IMR-90 (cell line): ENCODE data around the gene GPC6. TPM values are rescaled to one million over a fixed set of nuclear protein-coding genes. Genes with fewer than 3 reads are reported as not detected.

Experiments
- ATAC-seq: fragments of 200-7000 bp; cut with Tn5 transposase; 2 replicates; pipeline ENCODE4 v1.9.1; 2020; ENCODE audit warnings: low read depth, mild to moderate bottlenecking, moderate library complexity
- BruUV-seq: library from RNA; stranded (reverse); fragments of 400-500 nt; replicated peaks from 2 replicates; lab custom pipeline; 2021; lab: Mats Ljungman, UMichigan
- CTCF ChIA-PET: fragments of 300-600 bp; formaldehyde crosslinking; extraction: SDS; loops from one replicate; lab custom pipeline; 2021; ENCODE audit warnings: antibody characterized with exemption; lab: Yijun Ruan, JAX
- POLR2A ChIA-PET: fragments of 300-600 bp; sonication (Branson Sonifier 250); formaldehyde crosslinking; loops from one replicate; lab custom pipeline; 2022; ENCODE audit warnings: antibody characterized with exemption; ENCODE audit not compliant: unreplicated experiment; lab: Charles Lee
- DNase-seq: peaks from one replicate; pipeline ENCODE4 v3.0.0; 2013
- H2AFZ ChIP-seq: replicated peaks from 2 replicates; pipeline ENCODE3; 2013; ENCODE audit warnings: low read length, mild to moderate bottlenecking; ENCODE audit not compliant: poor library complexity
- H2AK5ac ChIP-seq: 2 replicates; pipeline ENCODE4 v1.6.1; 2013; ENCODE audit warnings: low read depth, low read length, inconsistent platforms
- H2AK9ac ChIP-seq: replicated peaks from 2 replicates; pipeline ENCODE3; 2013; ENCODE audit warnings: mild to moderate bottlenecking, low read depth, low read length, moderate library complexity; ENCODE audit not compliant: poor library complexity
- H2BK120ac ChIP-seq: 2 replicates; pipeline ENCODE4 v1.6.1; 2013; ENCODE audit warnings: low read depth, low read length, inconsistent platforms
- H2BK15ac ChIP-seq: 3 replicates; pipeline ENCODE4 v1.6.1; 2013; ENCODE audit warnings: low read depth, low read length, inconsistent platforms
- H2BK20ac ChIP-seq: 2 replicates; pipeline ENCODE4 v1.6.1; 2013; ENCODE audit warnings: low read depth, mild to moderate bottlenecking, inconsistent platforms, low read length, moderate library complexity
- H2BK5ac ChIP-seq: 2 replicates; pipeline ENCODE4 v1.6.1; 2013; ENCODE audit warnings: mild to moderate bottlenecking, low read depth, low read length, inconsistent platforms; ENCODE audit not compliant: poor library complexity, severe bottlenecking
- H3K14ac ChIP-seq: replicated peaks from 2 replicates; pipeline ENCODE4 v1.6.1; 2013; ENCODE audit warnings: low read depth, low read length, inconsistent platforms
- H3K18ac ChIP-seq: 2 replicates; pipeline ENCODE4 v1.6.1; 2013; ENCODE audit warnings: low read depth, low read length, control low read depth
- H3K23ac ChIP-seq: 2 replicates; pipeline ENCODE4 v1.6.1; 2013; ENCODE audit warnings: low read depth, low read length, inconsistent platforms
- H3K27ac ChIP-seq: 2 replicates; pipeline ENCODE4 v1.5.1; 2013; ENCODE audit warnings: mild to moderate bottlenecking, control low read depth, low read length; ENCODE audit not compliant: insufficient read depth
- H3K27me3 ChIP-seq: 2 replicates; pipeline ENCODE4 v1.6.1; 2013; ENCODE audit warnings: low read length; ENCODE audit not compliant: control insufficient read depth, insufficient read depth
- H3K36me3 ChIP-seq: 2 replicates; pipeline ENCODE4 v1.6.1; 2013; ENCODE audit warnings: low read length, mixed read lengths; ENCODE audit not compliant: control insufficient read depth, insufficient read depth
- H3K4ac ChIP-seq: 2 replicates; pipeline ENCODE4 v1.6.1; 2013; ENCODE audit warnings: low read depth, low read length, inconsistent platforms
- H3K4me1 ChIP-seq: 2 replicates; pipeline ENCODE4 v1.6.1; 2013; ENCODE audit warnings: low read length, mixed read lengths; ENCODE audit not compliant: control insufficient read depth, insufficient read depth
- H3K4me2 ChIP-seq: 2 replicates; pipeline ENCODE4 v1.6.1; 2013; ENCODE audit warnings: low read depth, mild to moderate bottlenecking, control low read depth, low read length, moderate library complexity
- H3K4me3 ChIP-seq: 2 replicates; pipeline ENCODE4 v1.5.1; 2013; ENCODE audit warnings: low read depth, mild to moderate bottlenecking, control low read depth, low read length, moderate library complexity; ENCODE audit not compliant: insufficient read depth
- H3K56ac ChIP-seq: 2 replicates; pipeline ENCODE4 v1.6.1; 2013; ENCODE audit warnings: low read length, inconsistent platforms; ENCODE audit not compliant: insufficient read depth; ENCODE audit errors: extremely low read depth
- H3K79me1 ChIP-seq, 2 experiments: 2 replicates each; pipeline ENCODE4 v1.6.1; 2013; ENCODE audit warnings: low read length in 2 of 2, inconsistent platforms in 1 of 2, low read depth in 1 of 2
- H3K9ac ChIP-seq: 2 replicates; pipeline ENCODE4 v1.6.1; 2013; ENCODE audit warnings: low read depth, low read length, control low read depth
- H3K9me1 ChIP-seq: 2 replicates; pipeline ENCODE4 v1.6.1; 2013; ENCODE audit warnings: low read length, inconsistent platforms; ENCODE audit not compliant: insufficient read depth
- H3K9me3 ChIP-seq: 2 replicates; pipeline ENCODE4 v1.6.1; 2013; ENCODE audit warnings: low read length; ENCODE audit not compliant: control insufficient read depth, insufficient read depth
- H4K20me1 ChIP-seq: 2 replicates; pipeline ENCODE4 v1.6.1; 2013; ENCODE audit warnings: low read length, inconsistent platforms; ENCODE audit not compliant: insufficient read depth
- H4K5ac ChIP-seq: 2 replicates; pipeline ENCODE4 v1.6.1; 2013; ENCODE audit warnings: mild to moderate bottlenecking, low read depth, low read length, control low read depth
- H4K8ac ChIP-seq, 2 experiments: 2 replicates each; pipeline ENCODE4 v1.6.1; 2013; ENCODE audit warnings: low read depth in 2 of 2, low read length in 2 of 2, control low read depth in 1 of 2, inconsistent platforms in 1 of 2
- H4K91ac ChIP-seq: 2 replicates; pipeline ENCODE4 v1.6.1; 2013; ENCODE audit warnings: low read depth, low read length, inconsistent platforms; ENCODE audit not compliant: insufficient read depth
- CEBPB ChIP-seq: IDR thresholded peaks from 2 replicates; pipeline ENCODE4 v1.6.1; 2012; ENCODE audit warnings: low read depth, low read length, improper control_type of control experiment
- CHD1 ChIP-seq: IDR thresholded peaks from 2 replicates; pipeline ENCODE4 v1.6.1; 2012; ENCODE audit warnings: low read depth, low read length, improper control_type of control experiment
- FOS ChIP-seq: fragments of 150-350 bp; IDR thresholded peaks from 2 replicates; pipeline ENCODE4 v1.6.1; 2016; ENCODE audit warnings: low read depth, low read length
- MAFK ChIP-seq: IDR thresholded peaks from 2 replicates; pipeline ENCODE4 v1.6.1; 2012; ENCODE audit warnings: low read depth, low read length, improper control_type of control experiment
- MAZ ChIP-seq: IDR thresholded peaks from 2 replicates; pipeline ENCODE4 v1.6.1; 2012; ENCODE audit warnings: low read depth, mild to moderate bottlenecking, low read length, improper control_type of control experiment, moderate library complexity, borderline replicate concordance
- NFE2L2 ChIP-seq: fragments of 150-350 bp; IDR thresholded peaks from 2 replicates; pipeline ENCODE4 v1.6.1; 2016; ENCODE audit warnings: low read depth, mild to moderate bottlenecking, low read length
- RAD21 ChIP-seq: IDR thresholded peaks from 2 replicates; pipeline ENCODE4 v1.6.1; 2012; ENCODE audit warnings: low read length, improper control_type of control experiment
- WGBS, 2 experiments: methylation state at CpG; one replicate each; pipeline versions ENCODE4 v1.1.5 to v1.1.7; 2013; ENCODE audit warnings: missing lambda C conversion rate in 2 of 2; ENCODE audit not compliant: insufficient read length in 1 of 2; ENCODE audit errors: extremely low coverage in 2 of 2; 5-methylcytosine and 5-hydroxymethylcytosine counted together
- dilution Hi-C: fragments of 300-500 bp; cut with HindIII; formaldehyde crosslinking; loops from one replicate; pipeline ENCODE4 v1.14.3; 2018; ENCODE audit warnings: low sequenced_read_pairs; ENCODE audit not compliant: unreplicated experiment
- in situ Hi-C: fragments of 300-500 bp; cut with MboI; formaldehyde crosslinking; loops from 3 replicates; pipeline ENCODE4 v1.14.3; 2019; ENCODE audit warnings: low sequenced_read_pairs, inconsistent platforms, mixed read lengths
- intact Hi-C: fragments of 100-400 bp; cut with micrococcal nuclease; formaldehyde crosslinking; loops from 2 replicates; pipeline ENCODE4 v1.10.0; 2022
- polyA plus RNA-seq, 3 experiments: library from polyadenylated mRNA; depleted of rRNA; stranded (reverse); fragments of >200 nt; gene quantifications; 2 replicates each; pipeline ENCODE4 v1.2.3, GENCODE V29; 2012; ENCODE audit warnings: low replicate concordance in 1 of 3
- total RNA-seq: library from RNA; depleted of rRNA; stranded (reverse); fragments of >200 nt; gene quantifications from 2 replicates; pipeline ENCODE4 v1.2.3, GENCODE V29; 2012

Gene GPC6
- total and polyA plus RNA-seq, 2 of the 4 experiments (the other 2 are of a cell fraction): 14.9 to 39.4 TPM

- WGBS, 2 experiments: no CpG with 5 or more reads among the region's 3 CpGs
- ChIA-PET CTCF (no interaction called here), POLR2A (no interaction called here)
- peak; percentile 71 for DNase-seq
- Histone ChIP-seq H3K27ac (no peak overlapping the region), H3K9me1 (peaks cover 4% of the 10 kb centered on the region; the same call in 1 of the 2 replicates), H3K4me2 (no peak overlapping the region), H3K56ac (no peak overlapping the region), H2AK5ac (no peak overlapping the region), H3K18ac (no peak overlapping the region), H3K4me3 (no peak overlapping the region), H4K20me1 (no peaks in the 10 kb centered on the region), H3K36me3 (no peaks in the 10 kb centered on the region), H2BK120ac (no peak overlapping the region), H3K23ac (no peak overlapping the region), H3K14ac (no peak overlapping the region), H3K4ac (no peak overlapping the region), H3K79me1 (no peaks in the 10 kb centered on the region), H3K4me1 (peaks cover 1% of the 10 kb centered on the region; the same call in 1 of the 2 replicates), H3K9ac (no peak overlapping the region), H3K27me3 (no peaks in the 10 kb centered on the region), H2BK15ac (no peak overlapping the region), H4K91ac (no peak overlapping the region), H2BK5ac (no peak overlapping the region), H2BK20ac (no peak overlapping the region), H4K8ac (no peak overlapping the region), H3K9me3 (no peaks in the 10 kb centered on the region), H2AK9ac (no peak overlapping the region), H4K5ac (no peak overlapping the region), H2AFZ (no peak overlapping the region)
- TF ChIP-seq MAZ (no peak), MAFK (no peak), RAD21 (no peak), FOS (no peak), CEBPB (peak; percentile 80), NFE2L2 (no peak), CHD1 (no peak)
- dilution Hi-C loops: no loop called here
- in situ Hi-C loops: no loop called here
- peak; percentile 51 for ATAC-seq
- intact Hi-C loops: no loop called here
- BruUV-seq: no TSS peak
Measured at GRCh38 chr13:94318418-94318817, 1091.8 kb downstream of the GPC6 start.
